ENCODE results near the gene AREG.

DNA sequence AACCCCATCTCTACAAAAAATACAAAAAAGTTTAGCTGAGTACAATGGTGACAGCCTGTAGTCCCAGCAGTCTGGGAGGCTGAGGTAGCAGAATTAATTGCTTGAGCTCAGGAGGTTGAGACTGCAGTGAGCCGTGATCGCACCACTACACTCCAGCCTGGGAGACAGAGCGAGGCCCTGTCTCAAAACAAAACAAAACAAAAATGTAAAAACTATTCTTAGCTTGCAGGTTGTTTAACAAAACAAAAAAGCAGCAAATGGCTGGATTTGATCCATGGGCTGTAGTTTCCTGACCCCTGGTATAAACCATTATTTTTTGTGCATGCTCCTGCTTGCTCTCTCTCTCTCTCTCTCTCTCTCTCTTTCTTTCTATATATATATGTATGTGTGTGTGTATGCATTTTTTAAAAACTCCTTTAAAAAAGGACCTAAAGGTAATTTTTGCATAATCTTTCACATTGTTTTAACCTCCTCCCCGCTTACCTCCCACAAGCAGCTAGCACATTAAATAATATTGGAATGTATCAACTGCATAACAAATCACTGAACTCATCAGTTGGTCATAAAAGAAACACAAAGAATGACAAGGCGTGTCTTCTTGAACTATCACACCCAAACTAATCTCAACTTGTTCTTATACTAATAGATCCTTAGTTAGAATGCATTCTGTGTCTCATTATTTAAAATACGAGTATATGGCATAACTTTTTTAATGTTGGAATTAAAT lies 4.8 kb downstream of the AREG start:
- TF ChIP-seq, protein P1, sequence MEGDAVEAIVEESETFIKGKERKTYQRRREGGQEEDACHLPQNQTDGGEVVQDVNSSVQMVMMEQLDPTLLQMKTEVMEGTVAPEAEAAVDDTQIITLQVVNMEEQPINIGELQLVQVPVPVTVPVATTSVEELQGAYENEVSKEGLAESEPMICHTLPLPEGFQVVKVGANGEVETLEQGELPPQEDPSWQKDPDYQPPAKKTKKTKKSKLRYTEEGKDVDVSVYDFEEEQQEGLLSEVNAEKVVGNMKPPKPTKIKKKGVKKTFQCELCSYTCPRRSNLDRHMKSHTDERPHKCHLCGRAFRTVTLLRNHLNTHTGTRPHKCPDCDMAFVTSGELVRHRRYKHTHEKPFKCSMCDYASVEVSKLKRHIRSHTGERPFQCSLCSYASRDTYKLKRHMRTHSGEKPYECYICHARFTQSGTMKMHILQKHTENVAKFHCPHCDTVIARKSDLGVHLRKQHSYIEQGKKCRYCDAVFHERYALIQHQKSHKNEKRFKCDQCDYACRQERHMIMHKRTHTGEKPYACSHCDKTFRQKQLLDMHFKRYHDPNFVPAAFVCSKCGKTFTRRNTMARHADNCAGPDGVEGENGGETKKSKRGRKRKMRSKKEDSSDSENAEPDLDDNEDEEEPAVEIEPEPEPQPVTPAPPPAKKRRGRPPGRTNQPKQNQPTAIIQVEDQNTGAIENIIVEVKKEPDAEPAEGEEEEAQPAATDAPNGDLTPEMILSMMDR (conservative IDR thresholded peaks at IDR 0.05; ENCODE audit: low read depth, low read length), result no peak
- TF ChIP-seq RAD21 (IDR thresholded peaks at IDR 0.05; ENCODE audit: low read length), result no peak
- TF ChIP-seq, protein P2, sequence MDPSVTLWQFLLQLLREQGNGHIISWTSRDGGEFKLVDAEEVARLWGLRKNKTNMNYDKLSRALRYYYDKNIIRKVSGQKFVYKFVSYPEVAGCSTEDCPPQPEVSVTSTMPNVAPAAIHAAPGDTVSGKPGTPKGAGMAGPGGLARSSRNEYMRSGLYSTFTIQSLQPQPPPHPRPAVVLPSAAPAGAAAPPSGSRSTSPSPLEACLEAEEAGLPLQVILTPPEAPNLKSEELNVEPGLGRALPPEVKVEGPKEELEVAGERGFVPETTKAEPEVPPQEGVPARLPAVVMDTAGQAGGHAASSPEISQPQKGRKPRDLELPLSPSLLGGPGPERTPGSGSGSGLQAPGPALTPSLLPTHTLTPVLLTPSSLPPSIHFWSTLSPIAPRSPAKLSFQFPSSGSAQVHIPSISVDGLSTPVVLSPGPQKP (IDR thresholded peaks at IDR 0.05; ENCODE audit: borderline replicate concordance, low read depth, low read length), result no peak
- no peak for TF ChIP-seq POLR2A (IDR thresholded peaks at IDR 0.05; ENCODE audit: low read depth, low read length)
- TF ChIP-seq CEBPB (IDR thresholded peaks at IDR 0.05; ENCODE audit: low read depth, low read length), result no peak

Data from IMR-90 (cell line).